IMR-90 (cell line): Measurements from ENCODE around the gene XAF1.

Source experiments
- BHLHE40 ChIP-seq: fragments of 150-350 bp; IDR thresholded peaks from 2 replicates; pipeline ENCODE4 v1.6.1; 2016; ENCODE audit warnings: mild to moderate bottlenecking, low read depth, low read length
- CEBPB ChIP-seq: IDR thresholded peaks from 2 replicates; pipeline ENCODE4 v1.6.1; 2012; ENCODE audit warnings: low read depth, low read length, improper control_type of control experiment
- CTCF ChIP-seq: conservative IDR thresholded peaks from 2 replicates; pipeline ENCODE4 v1.5.1; 2012; ENCODE audit warnings: mild to moderate bottlenecking, low read depth, low read length, improper control_type of control experiment
- ELK1 ChIP-seq: fragments of 150-350 bp; IDR thresholded peaks from 2 replicates; pipeline ENCODE4 v1.6.1; 2016; ENCODE audit warnings: low read depth, mild to moderate bottlenecking, low read length, moderate library complexity, borderline replicate concordance
- FOS ChIP-seq: fragments of 150-350 bp; IDR thresholded peaks from 2 replicates; pipeline ENCODE4 v1.6.1; 2016; ENCODE audit warnings: low read depth, low read length
- MAFK ChIP-seq: IDR thresholded peaks from 2 replicates; pipeline ENCODE4 v1.6.1; 2012; ENCODE audit warnings: low read depth, low read length, improper control_type of control experiment
- MXI1 ChIP-seq: IDR thresholded peaks from 2 replicates; pipeline ENCODE4 v1.6.1; 2012; ENCODE audit warnings: low read depth, mild to moderate bottlenecking, low read length, moderate library complexity, borderline replicate concordance
- POLR2A ChIP-seq: IDR thresholded peaks from 2 replicates; pipeline ENCODE4 v1.6.1; 2012; ENCODE audit warnings: mild to moderate bottlenecking, low read depth, low read length
- RAD21 ChIP-seq: IDR thresholded peaks from 2 replicates; pipeline ENCODE4 v1.6.1; 2012; ENCODE audit warnings: low read length, improper control_type of control experiment
- RCOR1 ChIP-seq: IDR thresholded peaks from 2 replicates; pipeline ENCODE4 v1.6.1; 2012; ENCODE audit warnings: mild to moderate bottlenecking, low read length, improper control_type of control experiment; ENCODE audit not compliant: insufficient replicate concordance
- RFX5 ChIP-seq: IDR thresholded peaks from 2 replicates; pipeline ENCODE4 v1.8.0; 2012; ENCODE audit warnings: low read depth, mild to moderate bottlenecking, low read length, moderate library complexity
- SMC3 ChIP-seq: fragments of 150-350 bp; IDR thresholded peaks from 2 replicates; pipeline ENCODE4 v1.6.1; 2016; ENCODE audit warnings: low read depth, mild to moderate bottlenecking, antibody characterized with exemption, low read length, moderate library complexity
- USF2 ChIP-seq: fragments of 150-350 bp; IDR thresholded peaks from 2 replicates; pipeline ENCODE4 v1.6.1; 2017; ENCODE audit warnings: mild to moderate bottlenecking, antibody characterized with exemption, low read length, low read depth

GRCh38 chr17:6789146-6789545 lies 33.3 kb downstream of the XAF1 start:
- TF ChIP-seq CTCF, result no peak
- TF ChIP-seq FOS, result no peak
- no peak for TF ChIP-seq CEBPB
- no peak for TF ChIP-seq RFX5
- TF ChIP-seq POLR2A, result no peak
- no peak for TF ChIP-seq USF2
- TF ChIP-seq SMC3, result no peak
- no peak for TF ChIP-seq BHLHE40
- TF ChIP-seq MAFK, result no peak
- no peak for TF ChIP-seq RAD21
- no peak for TF ChIP-seq RCOR1
- TF ChIP-seq MXI1, result no peak
- no peak for TF ChIP-seq ELK1
